Astrocyte of the spinal cord (primary cell): ENCODE measurements around the gene GRK5.
A peak's percentile ranks its signal among the peaks of the same experiment; 100 is the strongest.

Source experiments
- DNase-seq: peaks from one replicate; pipeline ENCODE4 v3.0.0; 2011; ENCODE audit warnings: low read depth, low spot score
- H3K4me3 ChIP-seq: 2 replicates; pipeline ENCODE4 v1.5.1; 2011; ENCODE audit warnings: low read depth, mild to moderate bottlenecking, low read length, moderate library complexity
- CTCF ChIP-seq: IDR thresholded peaks from 2 replicates; pipeline ENCODE4 v1.5.1; 2012; ENCODE audit warnings: low read depth, mild to moderate bottlenecking, low read length, inconsistent platforms
- in situ Hi-C: cut with HindIII; loops from 2 replicates; pipeline ENCODE4 v1.10.0; 2017; ENCODE audit warnings: low sequenced_read_pairs

Gene GRK5

GRCh38 chr10:119330342-119330741 is 123.0 kb downstream of the GRK5 start:
- in situ Hi-C loops = no loop called here
- TF ChIP-seq CTCF = no peak

GRCh38 chr10:119331061-119331460 is 123.7 kb downstream of the GRK5 start:
- DNase-seq = no peak
- TF ChIP-seq CTCF = no peak
- no peak overlapping the region for H3K4me3 ChIP-seq
- in situ Hi-C loops = no loop called here

More at GRCh38 chr10:119330342-119330741, 123.0 kb downstream of the GRK5 start:
- no peak for DNase-seq
- no peak overlapping the region for H3K4me3 ChIP-seq

DNA sequence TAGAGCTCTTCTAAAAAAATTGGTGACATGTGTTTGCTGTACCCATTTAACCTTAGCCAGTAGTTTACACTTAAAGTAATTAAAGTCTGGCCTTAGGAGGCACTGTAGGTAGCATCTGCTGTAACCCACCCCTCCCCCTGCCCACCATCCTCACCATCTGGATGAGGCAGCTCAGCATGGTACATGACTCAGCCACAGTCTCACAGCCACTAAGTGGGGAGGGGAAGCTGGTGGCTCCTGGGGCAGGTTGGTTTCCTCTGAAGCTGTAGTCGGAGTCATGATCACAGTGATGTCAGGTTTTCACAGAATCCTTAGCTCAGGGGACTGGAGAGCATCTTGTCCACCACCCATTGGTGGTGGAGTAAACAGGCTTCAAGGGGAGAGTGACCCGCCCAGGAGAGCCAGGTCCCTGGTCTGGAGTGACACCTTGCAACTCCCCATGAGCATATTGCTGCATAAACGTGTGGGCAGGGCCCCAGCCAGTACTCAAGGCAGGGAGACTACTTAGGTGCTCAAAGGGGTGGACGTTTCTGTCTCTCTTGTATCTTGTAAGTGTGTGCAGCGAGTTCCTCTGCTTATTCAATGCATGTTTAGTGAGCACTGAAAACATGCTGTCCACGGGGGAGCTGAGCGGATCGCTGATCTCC is 125.9 kb downstream of the GRK5 start:
- no peak for TF ChIP-seq CTCF
- in situ Hi-C loops = no loop called here
- H3K4me3 ChIP-seq = no peak overlapping the region
- peak; percentile 61 for DNase-seq

GRCh38 chr10:119335671-119336353 is 128.4 kb downstream of the GRK5 start:
- TF ChIP-seq CTCF = no peak
- DNase-seq = peak; percentile 32
- in situ Hi-C loops = no loop called here
- no peak overlapping the region for H3K4me3 ChIP-seq

DNA sequence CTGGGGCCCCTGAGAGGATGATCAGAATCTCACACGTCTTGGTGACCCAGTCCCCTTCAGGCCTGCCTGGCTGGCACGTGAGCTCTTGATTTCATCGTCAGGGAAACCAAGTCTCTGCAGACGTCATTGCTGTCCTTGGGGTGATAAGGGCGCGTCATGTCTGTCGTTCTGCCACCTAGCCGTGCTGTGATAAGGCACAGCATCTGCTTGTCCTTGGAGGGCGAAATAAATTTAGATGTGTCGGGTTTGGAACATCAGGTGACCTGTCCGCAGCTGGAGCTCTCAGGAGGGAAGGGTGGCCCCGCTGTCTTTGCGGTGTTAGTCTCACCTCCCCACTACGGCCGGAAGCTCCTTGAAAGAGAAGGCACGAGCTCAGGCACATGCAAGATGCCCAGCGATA is 129.2 kb downstream of the GRK5 start:
- DNase-seq = no peak
- no peak for TF ChIP-seq CTCF
- in situ Hi-C loops = no loop called here
- no peak overlapping the region for H3K4me3 ChIP-seq

DNA sequence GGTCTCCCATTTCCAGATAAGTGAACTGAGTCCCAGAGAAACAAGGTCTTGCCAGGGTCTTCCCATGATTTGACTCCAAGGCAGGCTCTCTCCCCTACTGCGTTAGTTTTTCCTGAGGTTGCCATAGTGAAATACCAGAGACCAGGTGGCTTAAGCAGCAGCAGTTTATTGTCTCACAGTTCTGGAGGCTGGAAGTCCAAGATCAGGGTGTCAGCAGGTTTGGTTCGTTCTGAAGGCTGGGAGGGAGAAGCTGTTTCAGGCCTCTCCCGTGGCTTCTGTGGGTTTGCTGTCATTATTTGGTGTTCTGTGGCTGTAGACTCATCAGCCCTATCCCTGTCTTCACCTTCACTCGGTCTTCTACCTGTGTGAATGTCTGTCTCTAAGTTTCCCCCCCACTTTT is 129.9 kb downstream of the GRK5 start:
- H3K4me3 ChIP-seq = no peak overlapping the region
- no peak for DNase-seq
- TF ChIP-seq CTCF = no peak
- in situ Hi-C loops = no loop called here
